Stimulated activated CD8-positive, alpha-beta memory T cell treated with anti-CD3 and anti-CD28 coated beads, Interleukin-7, amount 100 ng/mL, for 1 hour (primary cell): Measurements from ENCODE around the gene GNAT2.
"Not testable (repeated sequence)": the region's sequence is repeated elsewhere in the genome, so short reads cannot be mapped to it uniquely, and the experiment has no call there.

ENCODE experiments used
- DNase-seq, 2 donors: peaks; one replicate each; pipeline ENCODE4 v3.0.0-alpha.2; 2020; ENCODE audit warnings: low read depth in 2 of 2

The GNAT2 gene

DNA sequence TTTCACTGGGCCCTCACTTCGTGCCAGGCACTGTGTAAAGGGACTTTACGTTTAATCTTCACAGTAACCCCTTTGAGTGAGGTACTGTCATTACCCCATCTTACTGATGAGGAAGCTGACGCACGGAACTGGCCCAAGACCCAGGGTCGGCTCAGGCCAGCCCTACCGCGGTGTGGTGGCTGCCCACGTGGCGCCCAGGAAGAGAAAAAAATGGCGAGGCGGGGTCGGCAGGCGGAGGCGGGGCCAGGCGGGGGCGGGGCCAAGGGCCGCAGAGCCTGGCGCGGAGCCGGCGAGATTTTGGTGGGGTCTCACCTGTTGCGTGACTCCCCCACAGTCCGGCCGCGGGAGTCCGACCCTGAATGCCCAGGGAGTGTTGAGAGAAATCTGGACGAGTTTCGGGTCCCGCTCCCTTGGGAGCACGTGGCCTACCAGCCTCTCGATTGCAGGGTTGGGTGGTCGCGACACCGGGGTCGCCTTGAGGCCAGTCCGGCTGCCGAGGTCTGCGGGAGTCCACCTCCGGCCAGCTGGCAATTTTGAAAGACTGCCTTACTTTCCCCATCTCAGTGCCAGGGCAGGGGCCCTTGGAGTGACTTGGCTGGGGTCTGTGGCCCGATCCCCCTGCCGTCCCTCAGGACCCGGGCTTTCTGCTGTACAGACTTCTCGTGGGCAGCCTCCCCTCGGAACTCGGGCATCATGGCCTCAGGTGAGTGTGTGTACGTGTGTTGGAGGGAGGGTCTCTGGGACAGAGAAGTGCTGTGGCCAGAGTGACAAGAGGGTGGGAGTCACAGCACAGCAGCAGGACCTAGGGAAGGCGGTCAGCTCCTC, at the start of gene GNAT2, which contains the start of gene AMPD2:
Gene GNAT2, minus strand, starts transcription at position 41 of the 825 bp plus-strand sequence. CDS start 6,746 bp downstream, outside the sequence.
Gene AMPD2, plus strand, starts transcription at position 262 of the 825 bp plus-strand sequence. CDS start 1,339 bp downstream, outside the sequence.
- DNase-seq = peak; percentile 37

DNA sequence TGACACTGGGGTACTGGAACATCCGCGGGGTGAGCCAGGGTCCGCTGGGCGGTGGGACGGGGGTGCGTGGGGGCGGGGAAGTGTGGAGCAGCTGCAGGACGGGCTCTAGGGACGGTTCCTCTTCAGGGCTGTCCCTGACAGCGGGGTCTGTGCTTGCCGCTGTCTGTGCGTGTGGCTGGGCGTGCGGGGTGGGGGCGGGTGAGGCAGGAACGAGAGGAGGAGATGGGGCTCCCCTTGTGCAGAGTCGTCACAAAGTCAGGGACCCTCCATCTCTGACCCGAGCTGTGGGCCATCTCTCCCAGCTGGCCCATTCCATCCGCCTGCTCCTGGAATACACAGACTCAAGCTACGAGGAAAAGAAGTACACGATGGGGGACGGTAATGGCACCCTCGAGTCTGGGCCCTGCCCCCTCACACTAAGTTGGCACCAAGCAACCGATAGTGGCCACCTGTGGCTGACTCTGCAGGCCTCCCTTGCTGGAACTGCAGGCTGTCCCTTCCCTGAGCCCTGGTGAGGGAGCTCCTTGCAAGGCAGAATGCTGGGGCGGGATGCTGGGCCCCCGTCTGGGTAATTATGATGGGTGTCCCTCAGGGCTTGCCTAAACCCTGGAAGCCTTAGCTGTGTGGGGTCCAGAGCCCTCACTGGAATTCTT, 48.8 kb upstream of the GNAT2 start:
- no peak for DNase-seq

DNA sequence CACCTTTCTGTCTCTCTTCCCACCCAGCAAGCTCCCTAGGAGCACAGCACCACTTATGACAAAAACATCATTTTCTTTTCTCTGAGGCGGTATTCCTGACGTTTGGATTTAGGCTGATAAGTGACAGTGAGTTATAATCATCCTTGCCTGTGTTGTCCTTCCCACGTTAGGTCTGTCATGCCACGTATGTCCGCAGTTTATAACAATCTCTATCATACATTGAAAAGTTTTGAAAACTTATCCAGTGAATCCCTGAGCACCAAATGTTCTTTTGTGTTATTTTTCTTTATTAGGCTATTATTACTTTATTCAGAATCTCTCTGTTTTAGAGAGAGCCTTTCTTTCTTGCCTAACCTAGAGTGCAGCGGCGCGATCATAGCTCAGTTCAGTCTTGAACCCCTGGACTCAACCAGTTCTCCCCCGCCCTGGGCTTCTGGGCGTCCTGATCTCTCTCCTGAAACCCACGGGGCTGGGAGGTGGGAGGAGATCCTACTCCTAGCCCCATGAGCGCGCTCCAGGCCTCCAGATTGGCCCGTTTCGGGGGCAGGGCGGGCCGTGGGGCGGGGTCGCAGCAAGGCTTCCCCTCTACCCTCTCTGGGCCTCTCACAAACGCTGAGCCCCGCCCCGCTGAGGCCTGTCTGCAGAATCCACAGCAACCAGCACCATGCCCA, 48.2 kb upstream of the GNAT2 start, which contains the start of gene GSTM2:
Gene GSTM2, plus strand, starts transcription at position 606 of the 671 bp plus-strand sequence. Its CDS starts 59 bp downstream, at position 665.
- DNase-seq = peak; percentile 29 to 51

DNA sequence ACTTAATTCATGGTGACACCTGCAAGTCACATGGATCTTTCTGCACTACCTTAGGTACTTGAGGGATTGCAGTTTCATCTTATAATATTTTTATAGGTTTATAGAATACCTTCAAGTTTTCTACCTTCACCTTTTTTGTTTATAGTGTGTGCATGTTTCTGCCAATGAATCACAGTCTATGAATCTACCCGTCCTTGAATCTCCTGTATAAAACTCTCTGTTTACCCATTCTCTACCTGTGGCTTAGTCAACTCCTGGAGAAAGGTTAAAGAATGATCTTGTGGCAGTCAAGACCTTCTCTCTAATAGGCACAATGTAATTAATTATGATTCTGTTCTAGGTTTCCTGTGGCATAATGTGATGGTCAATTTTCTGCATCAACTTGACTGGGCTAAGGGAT, 45.3 kb upstream of the GNAT2 start:
- no peak for DNase-seq

DNA sequence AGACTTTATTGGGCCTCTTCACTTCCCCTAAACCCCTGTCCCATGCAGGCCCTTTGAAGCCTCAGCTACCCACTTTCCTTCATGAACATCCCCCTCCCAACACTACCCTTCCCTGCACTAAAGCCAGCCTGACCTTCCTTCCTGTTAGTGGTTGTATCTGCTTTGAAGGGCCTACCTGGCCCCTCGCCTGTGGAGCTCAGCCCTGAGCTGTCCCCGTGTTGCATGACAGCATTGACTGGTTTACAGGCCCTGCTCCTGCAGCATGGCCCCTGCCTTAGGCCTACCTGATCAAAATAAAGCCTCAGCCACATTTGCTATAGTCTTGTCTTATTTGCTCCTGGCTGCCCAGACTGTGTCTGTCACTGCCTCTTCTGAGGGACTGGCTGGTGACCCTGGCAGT, 42.0 kb upstream of the GNAT2 start:
- DNase-seq = no peak

DNA sequence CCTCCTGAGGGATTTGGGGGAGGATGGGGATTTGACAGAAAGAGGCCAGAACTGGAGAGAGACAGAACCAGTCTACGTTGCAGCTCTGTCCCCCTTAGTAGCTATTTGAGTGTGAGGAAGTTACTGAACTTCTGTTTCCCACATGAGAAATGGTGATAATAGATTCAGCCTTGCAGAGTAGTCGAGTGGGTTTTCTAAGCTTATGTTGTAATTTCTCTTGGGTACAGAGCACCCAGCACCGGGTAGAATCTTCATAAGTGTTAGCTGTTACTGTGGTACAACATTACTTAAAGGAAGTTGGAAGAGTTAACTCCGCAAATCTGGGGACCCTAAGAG, 41.2 kb upstream of the GNAT2 start:
- DNase-seq = not testable (repeated sequence)

DNA sequence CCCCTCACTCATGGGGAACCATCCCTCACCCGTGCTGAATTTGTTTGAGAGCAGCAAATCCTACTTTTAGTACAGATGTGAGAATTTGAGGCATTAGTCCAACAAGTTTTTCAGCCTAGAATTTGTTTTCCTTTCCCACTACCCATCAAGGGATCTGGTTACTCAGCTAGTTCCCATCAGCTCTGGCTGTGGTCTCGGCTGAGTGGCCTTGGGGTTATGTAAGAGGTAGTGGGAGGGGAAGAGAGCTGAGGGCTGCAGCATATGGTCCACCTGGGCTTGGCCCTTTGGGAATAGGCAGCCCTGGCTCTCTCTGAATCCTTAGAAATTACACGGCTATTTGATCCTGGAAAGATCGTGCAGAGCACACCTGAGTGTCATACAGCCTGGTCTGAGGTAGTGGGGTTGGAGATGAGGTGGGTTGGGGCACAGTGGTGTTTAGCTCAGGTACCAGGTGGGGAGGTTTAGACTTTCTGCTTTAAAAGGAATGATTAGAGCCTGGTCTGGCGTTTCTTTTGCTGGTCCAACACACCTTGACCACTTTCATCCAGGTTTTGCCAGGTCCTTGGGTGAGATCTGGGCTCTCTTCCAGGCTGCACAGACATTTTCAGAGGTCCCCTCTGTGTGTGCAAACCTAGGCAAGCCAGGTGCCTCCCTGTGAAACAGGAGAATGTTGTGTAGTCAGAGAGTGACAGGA, 40.7 kb upstream of the GNAT2 start:
- no peak for DNase-seq

DNA sequence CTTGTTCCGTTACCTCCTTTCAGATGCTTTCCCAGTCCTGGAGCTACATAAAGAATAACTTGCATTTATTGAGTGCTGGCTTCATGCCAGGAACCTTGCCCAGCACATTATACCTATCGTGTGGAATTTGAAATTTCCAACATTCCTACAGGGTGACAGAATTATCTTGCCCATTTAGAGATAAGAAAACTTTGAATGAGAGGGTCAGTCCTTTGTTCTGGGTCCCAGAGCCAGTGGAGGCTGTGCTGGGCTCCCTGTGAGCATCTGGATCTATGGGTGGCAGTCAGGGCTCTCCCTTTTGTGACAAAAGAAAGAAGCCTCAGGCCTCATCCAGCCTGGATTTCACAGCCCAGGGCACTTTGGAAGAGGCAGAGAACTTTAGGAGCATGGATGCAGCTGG, 39.7 kb upstream of the GNAT2 start:
- no peak for DNase-seq

DNA sequence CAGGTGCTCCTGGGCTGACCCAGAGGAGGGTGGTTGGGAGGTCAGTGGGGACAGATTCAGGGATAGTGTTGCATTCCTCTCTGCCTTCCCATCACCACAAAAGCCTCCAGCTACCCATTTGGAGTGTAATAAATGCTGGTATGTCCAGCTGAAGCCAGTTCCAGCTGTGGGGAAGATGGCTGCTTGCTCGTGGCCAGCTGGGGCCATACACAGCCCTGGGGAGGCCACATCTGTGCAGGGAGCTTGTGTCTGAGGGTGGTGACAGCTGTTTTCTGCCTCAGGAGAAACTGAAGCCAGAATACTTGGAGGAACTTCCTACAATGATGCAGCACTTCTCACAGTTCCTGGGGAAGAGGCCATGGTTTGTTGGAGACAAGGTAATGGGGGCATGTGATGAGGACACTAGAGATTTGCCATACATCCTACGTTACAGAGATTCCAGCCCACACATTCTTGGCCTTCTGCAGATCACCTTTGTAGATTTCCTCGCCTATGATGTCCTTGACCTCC, 39.2 kb upstream of the GNAT2 start:
- no peak for DNase-seq

DNA sequence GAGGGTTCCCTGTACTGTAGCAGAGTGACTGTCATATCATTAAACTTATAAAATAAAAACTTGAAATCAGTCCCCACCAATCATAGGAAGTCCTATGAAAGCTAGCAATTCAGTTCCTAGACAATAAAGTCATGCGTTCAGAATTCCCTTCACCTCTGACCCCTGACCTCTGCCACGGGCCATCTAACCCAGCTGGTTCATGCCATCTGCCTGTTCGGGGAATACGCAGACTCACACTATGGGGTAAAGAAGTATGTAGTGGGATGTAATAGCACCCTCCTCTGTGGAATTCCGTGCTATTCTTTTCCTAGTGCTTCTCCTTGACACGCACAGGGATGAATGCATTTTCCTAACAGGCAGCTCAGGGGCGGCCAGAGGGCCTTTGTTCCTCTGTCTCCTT, 38.6 kb upstream of the GNAT2 start:
- DNase-seq = no peak

DNA sequence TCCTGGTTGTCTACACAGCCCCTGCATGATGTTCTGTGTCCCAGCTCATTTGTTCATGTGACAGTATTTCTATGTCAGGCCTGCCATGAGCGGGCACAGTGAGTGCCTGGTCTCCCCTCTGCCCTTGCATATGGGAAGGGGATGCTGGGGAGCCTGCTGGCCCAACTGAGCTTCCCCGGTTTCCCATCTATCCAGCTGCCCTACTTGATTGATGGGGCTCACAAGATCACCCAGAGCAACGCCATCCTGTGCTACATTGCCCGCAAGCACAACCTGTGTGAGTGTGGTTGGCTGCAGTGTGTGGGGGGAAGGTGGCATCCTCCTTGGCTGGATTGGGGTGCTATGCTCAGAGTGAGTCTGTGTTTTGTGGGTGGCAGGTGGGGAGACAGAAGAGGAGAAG, 38.0 kb upstream of the GNAT2 start:
- no peak for DNase-seq

DNA sequence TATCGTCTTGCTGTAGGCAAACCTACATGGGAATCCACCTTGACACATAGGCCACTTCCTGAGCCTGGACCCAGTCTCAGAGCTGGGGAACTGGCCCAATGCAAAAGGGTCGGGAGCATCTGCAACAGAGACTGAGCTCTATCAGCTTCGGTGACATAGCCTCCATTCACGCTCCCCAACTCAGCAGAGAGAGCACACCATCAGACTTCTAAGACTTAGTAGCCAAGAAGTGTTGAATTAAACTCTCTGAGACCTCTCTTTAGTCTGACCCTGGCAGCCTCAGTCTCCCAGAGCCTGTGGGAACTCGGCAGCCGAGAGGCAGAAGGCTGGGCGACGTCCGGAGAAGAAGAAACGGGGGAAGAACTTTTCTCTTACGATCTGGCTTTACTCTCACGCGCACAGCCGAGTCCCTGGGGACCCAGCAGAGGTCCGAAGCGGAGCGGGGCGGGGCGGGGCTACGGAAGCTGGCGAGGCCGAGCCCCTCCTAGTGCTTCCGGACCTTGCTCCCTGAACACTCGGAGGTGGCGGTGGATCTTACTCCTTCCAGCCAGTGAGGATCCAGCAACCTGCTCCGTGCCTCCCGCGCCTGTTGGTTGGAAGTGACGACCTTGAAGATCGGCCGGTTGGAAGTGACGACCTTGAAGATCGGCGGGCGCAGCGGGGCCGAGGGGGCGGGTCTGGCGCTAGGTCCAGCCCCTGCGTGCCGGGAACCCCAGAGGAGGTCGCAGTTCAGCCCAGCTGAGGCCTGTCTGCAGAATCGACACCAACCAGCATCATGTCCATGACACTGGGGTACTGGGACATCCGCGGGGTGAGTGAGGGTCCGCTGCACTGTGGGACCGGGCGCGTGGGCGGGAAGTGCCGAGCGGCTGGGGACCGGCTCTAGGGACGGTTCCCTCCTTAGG, 36.5 kb upstream of the GNAT2 start, which contains the start of gene GSTM4:
Gene GSTM4, plus strand, starts transcription at position 485 of the 905 bp plus-strand sequence. Its CDS starts 291 bp downstream, at position 776.
- DNase-seq = peak; percentile 25 to 26

DNA sequence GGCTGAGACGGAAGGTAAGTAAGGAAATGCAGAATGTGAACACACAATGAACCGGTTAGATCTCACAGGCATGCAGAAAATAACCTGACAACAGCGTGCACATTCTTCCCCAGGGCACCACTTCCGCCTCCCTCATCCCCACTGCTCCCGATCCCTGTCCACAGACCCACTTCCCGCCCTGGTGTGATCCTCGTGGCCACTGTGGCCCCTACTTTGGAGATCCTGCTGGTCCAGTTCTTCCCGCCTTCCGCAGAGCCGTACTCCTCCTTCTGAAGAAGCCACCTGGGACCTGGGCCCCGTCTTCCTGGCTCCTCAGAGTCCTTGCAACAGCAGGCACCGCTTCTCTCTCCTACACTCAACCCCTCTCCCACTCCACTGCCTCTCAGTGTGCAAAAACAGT, 35.1 kb upstream of the GNAT2 start:
- no peak for DNase-seq

DNA sequence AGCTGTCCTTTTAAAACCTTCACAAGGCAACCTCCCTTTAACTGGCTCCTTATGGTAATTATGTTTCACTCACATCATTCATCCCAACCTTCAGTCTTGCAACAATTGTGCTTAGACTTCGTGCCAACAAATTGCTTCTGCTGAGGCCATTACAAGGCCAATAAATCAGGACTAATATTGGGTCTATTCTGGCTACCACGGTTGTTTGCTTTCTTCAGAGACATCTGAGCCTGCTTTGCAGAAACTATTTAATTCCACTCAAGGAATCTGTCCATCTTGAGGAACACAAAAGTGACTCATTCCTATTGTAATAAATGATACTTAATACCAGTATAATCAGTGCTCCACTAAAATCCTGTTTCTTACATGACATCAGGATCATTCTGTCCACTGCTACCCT, 33.9 kb upstream of the GNAT2 start:
- DNase-seq = no peak

DNA sequence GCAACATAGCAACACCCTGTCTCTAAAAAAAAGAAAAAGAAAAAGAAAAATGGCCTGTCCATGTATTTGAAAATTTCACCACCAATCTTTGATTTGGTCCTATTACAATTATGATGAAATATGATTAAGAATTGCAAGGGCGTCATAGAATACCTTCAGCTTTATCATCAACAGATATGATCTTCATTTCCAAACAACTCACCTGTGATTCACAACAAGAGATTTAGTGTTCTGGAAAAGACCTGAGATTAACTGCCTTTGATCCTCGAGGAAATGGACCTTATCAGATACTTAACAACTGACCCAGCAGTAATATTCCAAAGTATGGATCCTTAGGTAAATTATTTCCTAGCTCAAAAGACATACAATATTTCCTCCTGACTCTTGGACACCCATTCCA, 33.0 kb upstream of the GNAT2 start:
- no peak for DNase-seq

DNA sequence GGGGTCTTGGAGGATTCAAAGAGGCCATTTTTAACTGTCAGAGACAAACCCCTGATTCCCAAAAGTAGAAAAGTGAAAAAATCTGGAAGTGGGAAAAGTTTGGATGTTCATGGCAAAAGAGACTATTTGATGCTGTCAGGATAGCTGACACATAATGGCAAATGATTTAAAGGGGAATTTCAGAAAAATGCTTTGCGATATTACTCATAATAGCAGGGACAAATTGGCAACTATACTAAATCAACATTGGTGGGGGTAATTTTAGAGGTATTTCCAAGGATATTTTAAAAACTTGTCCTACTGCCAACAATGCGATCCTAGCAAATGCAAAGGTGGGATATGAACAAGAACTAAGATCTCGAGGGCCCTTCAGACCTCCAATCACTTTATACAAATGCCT, 31.2 kb upstream of the GNAT2 start:
- DNase-seq = no peak

DNA sequence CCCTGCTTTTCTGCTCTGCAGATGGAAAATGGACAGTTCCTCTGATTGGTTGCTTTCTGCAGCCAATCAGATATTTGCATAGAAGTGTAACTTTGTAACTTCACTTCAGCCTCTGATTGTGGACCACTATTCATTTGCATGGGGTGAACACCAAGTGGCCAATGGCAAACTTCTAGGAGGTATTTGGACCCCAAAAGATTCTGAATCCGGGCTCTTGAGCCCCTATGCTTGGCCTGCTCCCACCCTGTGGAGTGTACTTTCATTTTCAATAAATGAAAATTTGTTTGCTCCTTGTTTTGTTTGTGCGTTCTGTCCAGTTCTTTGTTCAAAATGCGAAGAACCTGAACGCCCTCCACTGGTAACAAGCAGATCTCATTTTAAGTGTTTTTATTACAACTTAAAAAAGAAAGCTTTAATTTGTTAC, 30.1 kb upstream of the GNAT2 start:
- DNase-seq = no peak

DNA sequence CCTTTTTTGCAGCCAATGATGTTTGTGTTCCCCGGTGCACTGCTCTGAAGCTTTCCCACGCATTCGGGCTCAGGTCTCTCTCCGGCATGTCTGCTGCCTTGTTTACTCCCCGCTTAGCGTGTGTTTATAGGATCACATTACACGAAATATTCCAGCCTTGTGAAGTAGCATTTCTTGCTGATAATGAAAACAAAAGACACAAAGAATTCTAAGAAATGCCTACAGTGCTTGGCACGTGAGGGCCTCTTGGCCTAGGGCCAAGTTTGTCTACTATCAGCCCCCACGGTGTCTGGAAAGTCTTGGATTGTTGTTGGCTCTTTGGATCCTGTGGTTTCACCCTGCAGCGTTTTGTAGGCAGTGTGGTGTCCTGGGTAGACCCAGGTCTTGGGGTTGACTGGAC, 25.3 kb upstream of the GNAT2 start:
- no peak for DNase-seq

DNA sequence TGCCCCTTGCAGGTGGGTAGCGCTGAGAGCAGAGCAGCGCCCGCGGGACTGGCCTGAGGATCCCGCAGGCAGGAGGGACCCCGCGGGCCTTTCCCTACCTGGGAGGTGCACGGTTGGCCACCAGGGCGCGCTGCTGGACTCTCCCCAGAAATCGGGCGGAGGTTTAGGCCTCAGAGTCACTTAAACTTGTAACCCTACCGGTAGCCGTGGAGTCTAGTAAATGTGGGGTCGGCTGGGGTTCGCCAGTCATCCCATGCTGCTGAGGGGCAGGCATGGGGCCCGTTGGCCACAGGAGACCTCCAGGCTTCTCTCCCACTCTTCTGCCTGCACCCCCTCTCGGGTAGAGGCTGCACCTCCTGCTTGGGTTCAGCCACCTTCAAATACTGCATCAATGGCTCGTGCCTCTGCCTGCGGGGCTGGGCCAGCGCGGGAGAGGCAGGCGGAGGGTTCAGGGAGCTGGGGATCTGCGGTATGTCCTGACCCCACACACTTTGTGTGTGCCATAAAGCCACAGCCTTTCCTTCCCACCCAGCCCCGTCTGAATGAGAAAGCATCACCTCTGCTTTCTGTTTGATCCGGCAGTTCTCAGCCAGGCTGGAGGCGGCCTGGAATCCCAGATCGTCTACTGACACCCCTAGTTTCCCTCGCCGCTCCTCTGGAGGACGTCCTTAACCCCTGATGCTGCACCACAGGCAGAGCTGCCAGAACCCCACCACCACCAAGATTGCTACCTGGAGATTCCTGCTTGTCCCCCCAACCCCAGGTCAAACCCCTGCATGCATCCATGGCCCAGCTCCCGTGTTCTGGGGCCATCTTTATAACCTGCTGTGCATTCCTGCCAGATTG, 24.2 kb upstream of the GNAT2 start:
- peak; percentile 78 to 86 for DNase-seq

DNA sequence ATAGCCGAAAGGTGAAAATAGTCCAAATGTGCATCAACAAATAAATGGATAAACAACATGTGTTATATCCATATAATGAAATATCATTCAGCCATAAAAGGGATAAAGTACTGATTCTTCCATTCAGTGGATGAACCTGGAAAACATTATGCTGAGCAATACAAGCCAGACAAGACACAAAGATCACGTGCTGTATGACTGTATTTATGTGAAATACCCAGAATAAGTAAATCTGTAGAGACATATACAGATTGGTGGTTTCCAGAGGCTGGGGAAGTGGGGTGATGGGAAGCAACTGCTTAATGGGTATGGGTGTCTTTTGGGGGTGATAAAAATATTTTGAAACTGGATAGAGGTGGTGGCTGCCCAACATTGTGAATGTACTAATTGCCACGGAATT, 23.2 kb upstream of the GNAT2 start:
- no peak for DNase-seq
